Measurements from ENCODE around the gene AKR7A3.

AKR7A3 gene

DNA sequence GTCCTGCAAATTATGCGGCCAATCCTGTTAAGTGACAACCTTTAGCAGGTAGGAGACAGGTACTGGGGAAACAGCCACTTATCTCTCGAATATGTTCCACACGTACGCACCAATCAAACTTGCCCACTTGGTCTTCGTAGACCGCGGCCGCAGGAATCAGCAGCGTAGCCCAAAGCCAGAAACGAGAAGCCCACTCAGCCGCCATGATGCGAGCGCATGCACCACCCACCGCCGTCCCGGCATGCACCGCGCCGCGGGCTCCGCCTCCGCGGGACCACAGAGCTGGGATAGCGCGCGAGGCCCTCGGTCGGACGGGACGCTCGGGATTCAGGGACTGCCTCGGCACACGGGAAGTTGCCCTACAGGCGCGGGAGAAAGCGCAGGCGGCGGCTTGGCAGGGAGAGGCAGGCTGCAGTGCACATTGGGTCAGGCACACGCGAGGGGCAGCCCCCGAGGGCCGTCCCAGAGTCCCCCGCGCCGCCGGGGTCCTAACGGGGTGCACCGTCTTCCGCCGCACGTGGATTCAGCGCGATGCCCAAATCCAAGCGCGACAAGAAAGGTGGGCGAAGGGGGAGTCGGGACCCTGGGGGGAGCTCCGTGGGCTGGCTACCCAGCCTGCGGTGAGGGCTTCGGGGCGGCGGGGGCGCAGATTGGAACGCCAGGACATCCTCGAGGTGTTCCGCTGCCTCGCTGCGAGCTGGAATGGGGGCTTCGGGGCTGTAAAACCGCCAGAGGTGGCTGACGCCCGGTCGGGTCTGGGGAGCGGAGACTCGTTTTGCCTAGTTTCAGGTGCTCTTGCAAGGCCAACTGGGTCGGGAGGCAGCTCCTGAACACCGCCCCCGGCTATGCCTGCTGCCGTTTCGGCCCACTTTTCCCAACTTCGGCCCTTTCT is 37.0 kb downstream of the AKR7A3 start, which contains the start of the genes EMC1 and MRTO4:
TSS of gene EMC1 (minus strand) at position 220 of the 892 bp plus-strand sequence. CDS start at position 205, 15 bp downstream.
TSS of gene MRTO4 (plus strand) at position 501 of the 892 bp plus-strand sequence. CDS start at position 532, 31 bp downstream.
- peak; percentile 92 for DNase-seq

DNA sequence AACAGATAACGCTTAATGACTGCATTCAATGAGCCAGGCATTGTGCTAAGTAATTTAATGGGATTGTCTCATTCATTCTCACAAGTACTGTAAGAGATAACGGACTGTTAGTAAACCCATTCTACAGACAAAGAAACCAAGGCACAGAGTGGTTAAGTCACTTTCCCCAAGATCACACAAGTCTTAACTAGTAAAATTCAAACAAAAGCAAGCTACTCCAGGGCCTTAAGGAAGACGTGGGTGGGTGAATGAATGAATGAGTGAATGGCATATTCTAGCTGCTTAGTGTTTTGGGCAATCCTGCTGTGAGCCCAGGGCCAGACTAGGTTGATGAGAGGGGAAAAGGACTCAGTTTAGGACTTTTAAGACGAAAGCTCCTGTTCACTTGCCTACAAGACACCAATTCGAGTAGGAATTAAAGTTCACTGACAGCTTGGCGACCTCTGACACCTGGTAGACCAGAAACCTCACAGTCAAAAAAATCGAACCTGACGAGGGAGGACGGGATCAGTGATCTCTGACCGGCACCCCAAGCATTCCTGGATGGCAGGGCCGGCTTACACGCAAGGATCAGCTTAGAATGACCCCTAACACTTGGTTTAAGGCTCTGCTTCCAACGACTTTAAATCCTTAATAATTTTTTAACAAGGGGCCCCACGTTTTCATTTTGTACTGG is 37.8 kb downstream of the AKR7A3 start:
- DNase-seq = no peak

DNA sequence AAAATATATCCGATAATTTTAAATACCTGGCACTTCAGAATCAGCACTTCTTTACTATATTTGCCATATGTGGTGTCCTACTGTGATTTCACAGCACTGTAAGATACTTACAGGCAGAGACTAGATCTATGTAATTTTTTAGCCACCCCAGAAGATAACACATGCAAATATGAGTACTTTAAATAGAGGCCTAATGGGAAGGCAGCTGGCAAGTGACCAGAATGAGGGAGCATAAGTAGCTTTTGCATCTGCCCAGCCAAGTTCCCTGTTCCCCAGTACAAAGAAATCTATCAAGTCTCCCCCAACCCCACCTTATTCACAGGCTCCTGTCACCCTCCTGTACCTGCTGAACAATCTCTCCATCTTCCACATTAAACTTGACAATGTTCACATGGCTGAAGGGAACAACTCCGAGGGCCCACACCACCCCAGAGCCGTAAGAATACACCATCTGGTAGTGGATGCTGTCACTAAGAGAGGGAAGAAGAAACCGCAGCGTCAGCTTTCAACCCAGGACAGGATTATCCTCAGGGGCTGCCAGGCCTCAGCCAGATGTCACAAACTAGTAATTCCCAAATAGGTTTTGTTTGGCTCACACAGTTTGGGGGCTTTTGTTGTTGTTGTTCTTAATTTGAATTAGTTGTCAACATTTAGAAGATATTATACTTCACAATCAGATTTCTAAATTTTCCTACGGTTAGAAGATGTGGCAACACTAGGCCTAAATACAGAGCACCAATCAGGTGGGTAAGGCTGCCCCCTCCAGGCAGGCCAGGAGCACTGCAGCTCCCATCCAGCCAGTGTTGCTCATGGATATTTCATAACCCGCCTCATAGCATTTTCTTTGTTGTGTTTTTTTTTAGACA is 47.7 kb downstream of the AKR7A3 start:
- peak; percentile 70 for DNase-seq

DNA sequence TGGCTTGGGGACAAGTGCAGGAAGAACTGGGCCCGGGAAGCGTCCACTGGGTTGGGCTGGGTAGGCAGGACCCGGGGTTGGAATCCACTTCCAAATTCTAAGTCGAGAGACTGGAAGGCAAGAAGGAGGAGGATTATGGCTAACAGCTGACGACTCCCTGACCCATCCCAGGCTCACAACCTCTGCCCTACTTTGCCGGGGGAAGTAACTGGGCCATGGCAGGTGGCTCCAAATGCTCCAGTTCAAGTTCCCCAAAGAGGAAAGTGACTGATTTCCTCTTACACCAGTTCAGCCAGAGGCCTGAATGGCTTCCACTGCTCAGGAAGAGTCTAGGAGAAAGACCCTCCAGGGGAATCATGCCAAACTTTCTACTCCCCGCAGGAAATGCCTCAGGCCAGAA is 48.7 kb downstream of the AKR7A3 start:
- no peak for DNase-seq

DNA sequence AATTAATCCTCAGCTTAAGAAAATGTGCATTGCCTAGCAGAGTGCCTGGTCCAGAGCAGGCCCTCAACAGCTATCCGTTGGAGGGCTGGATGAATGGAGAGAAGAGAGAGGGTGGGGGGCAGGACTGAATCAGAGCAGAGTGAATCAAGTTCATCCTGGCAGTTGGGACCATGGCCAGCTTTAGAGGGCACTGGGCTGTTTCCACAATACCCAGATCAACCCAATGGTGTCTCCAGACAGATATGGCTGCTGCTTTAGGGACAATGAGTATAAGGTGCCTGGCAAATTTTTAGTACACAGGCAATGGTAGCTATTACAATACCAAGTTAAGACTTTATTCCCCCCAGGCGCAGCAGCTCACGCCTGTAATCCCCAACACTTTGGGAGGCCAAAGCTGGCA is 54.3 kb downstream of the AKR7A3 start:
- DNase-seq = no peak
